Neural progenitor cell (in vitro differentiated cells): ENCODE measurements around the gene COL23A1. TPM values are rescaled to one million over a fixed set of nuclear protein-coding genes. Genes with fewer than 3 reads are reported as not detected.

Experiments used
- DNase-seq: peaks from one replicate; pipeline ENCODE4 v3.0.0-alpha.2; 2016; ENCODE audit warnings: low spot score
- H2AFZ ChIP-seq: fragments of 200-600 bp; sonication (generic); replicated peaks from 2 replicates; pipeline ENCODE4 v1.6.1; 2016; ENCODE audit warnings: antibody characterized with exemption
- H3F3A ChIP-seq: fragments of 200-600 bp; sonication (generic); 2 replicates; pipeline ENCODE4 v1.6.1; 2016; ENCODE audit warnings: antibody characterized with exemption, low read depth
- H3K27ac ChIP-seq: fragments of 200-600 bp; sonication (generic); 2 replicates; pipeline ENCODE4 v1.5.1; 2016; ENCODE audit warnings: mild to moderate bottlenecking
- H3K27me3 ChIP-seq: fragments of 200-600 bp; sonication (generic); 2 replicates; pipeline ENCODE4 v1.6.1; 2016; ENCODE audit warnings: mild to moderate bottlenecking, moderate library complexity
- H3K36me3 ChIP-seq: fragments of 200-600 bp; sonication (generic); 2 replicates; pipeline ENCODE4 v1.5.1; 2016
- H3K4me1 ChIP-seq: fragments of 200-600 bp; sonication (generic); 2 replicates; pipeline ENCODE4 v1.6.1; 2016; ENCODE audit warnings: mixed run types
- H3K4me2 ChIP-seq: fragments of 200-600 bp; sonication (generic); 2 replicates; pipeline ENCODE4 v1.6.1; 2016
- H3K4me3 ChIP-seq: fragments of 200-600 bp; sonication (generic); 2 replicates; pipeline ENCODE4 v1.5.1; 2016
- H3K79me2 ChIP-seq: fragments of 200-600 bp; sonication (generic); 2 replicates; pipeline ENCODE4 v1.6.1; 2016; ENCODE audit warnings: low read depth
- H3K9ac ChIP-seq: fragments of 200-600 bp; sonication (generic); 2 replicates; pipeline ENCODE4 v1.6.1; 2016
- H3K9me3 ChIP-seq: fragments of 200-600 bp; sonication (generic); 2 replicates; pipeline ENCODE4 v1.5.1; 2016; ENCODE audit warnings: low read depth
- H4K20me1 ChIP-seq: fragments of 200-600 bp; sonication (generic); 2 replicates; pipeline ENCODE4 v1.6.1; 2016; ENCODE audit warnings: low read depth
- H3K27ac Mint-ChIP-seq: 3 replicates; pipeline ENCODE4 v1.8.0; 2021; ENCODE audit warnings: mixed read lengths
- H3K27me3 Mint-ChIP-seq: 2 replicates; pipeline ENCODE4 v1.8.0; 2022; ENCODE audit warnings: low read depth, mild to moderate bottlenecking, inconsistent platforms, moderate library complexity, mixed read lengths; ENCODE audit not compliant: insufficient read depth
- H3K36me3 Mint-ChIP-seq: 3 replicates; pipeline ENCODE4 v1.8.0; 2021; ENCODE audit warnings: mixed read lengths
- H3K4me1 Mint-ChIP-seq: 3 replicates; pipeline ENCODE4 v1.8.0; 2021; ENCODE audit warnings: mixed read lengths
- H3K4me3 Mint-ChIP-seq: 3 replicates; pipeline ENCODE4 v1.8.0; 2021; ENCODE audit warnings: mild to moderate bottlenecking, moderate library complexity, mixed read lengths
- H3K9me3 Mint-ChIP-seq: 3 replicates; pipeline ENCODE4 v1.8.0; 2020; ENCODE audit warnings: mixed read lengths
- EZH2 ChIP-seq: fragments of 200-600 bp; sonication (generic); IDR thresholded peaks from 2 replicates; pipeline ENCODE4 v1.6.1; 2017; ENCODE audit warnings: antibody characterized with exemption, mild to moderate bottlenecking, moderate library complexity
- EZH2phosphoT487 ChIP-seq: fragments of 200-600 bp; sonication (generic); IDR thresholded peaks from 2 replicates; pipeline ENCODE4 v1.6.1; 2017; ENCODE audit warnings: antibody characterized with exemption
- total RNA-seq: library from RNA; depleted of rRNA; stranded (reverse); fragments of >200 nt; gene quantifications from 2 replicates; pipeline ENCODE4 v1.2.3, GENCODE V29; 2015; ENCODE audit warnings: low replicate concordance
- TF ChIP-seq, protein P1 (sequence below): fragments of 200-600 bp; sonication (generic); IDR thresholded peaks from 2 replicates; pipeline ENCODE4 v1.5.1; 2017; ENCODE audit warnings: antibody characterized with exemption, mild to moderate bottlenecking

The COL23A1 gene
- total RNA-seq, 1 donor from 2014 or later, result not detected

DNA sequence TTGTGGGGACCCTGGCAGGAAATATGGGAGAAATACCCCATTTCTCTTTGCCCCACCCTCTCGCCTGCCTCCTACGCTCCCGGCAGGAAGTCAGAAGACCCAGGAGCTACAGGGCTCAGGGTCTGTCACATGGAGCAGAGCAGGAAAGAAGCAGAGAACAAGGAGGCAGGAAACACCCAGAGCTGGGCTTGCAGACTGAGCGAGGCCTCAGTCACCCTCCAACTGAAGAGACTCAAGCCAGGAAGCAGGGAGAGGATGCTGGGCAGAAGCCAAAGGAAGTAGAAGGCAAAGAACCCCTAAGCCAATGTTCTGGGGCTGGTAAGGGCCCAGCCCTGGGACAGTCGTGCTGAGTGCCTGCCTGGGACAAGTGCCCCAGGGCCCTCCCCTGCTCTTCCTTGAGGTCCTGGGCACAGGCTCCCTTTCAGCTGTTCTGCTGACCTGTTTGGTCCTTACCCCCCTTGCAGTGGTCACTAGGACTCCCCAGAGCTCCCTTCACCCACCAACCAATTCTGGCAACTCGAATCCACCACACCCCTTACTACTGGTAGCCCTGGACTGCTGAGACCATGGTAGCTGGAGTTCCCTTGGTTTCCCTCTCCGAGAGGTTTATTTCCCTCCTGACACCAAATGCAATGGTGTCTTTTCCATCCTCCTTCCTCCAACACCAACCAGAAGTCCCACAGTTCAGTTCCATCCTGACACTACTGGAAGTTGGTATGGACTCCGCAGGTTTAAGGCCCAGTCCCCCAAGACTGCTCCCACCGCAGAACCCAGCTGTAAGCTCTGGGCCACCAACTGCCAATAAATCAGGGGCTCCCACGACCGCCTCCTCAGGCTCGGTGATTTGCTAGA lies 157.5 kb downstream of the COL23A1 start:
- H2AFZ ChIP-seq, result no peak overlapping the region

DNA sequence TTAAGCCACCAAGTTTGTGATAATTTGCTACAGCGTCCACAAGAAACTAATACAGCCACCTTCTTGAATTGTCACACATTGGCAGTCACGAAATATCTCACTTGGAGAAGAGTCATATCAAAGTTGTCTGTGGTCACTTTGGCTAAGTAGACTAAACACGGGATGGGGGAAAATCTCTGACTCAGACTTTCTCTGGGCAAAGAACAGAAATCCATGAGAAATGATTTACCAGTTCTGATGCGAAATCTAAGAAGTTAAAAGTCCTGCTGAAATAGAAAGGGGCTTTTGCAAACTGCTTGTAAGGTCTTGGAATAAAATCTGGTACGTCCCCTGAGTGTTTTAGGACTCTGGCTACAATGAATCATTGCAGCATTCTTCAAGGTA lies 158.4 kb downstream of the COL23A1 start:
- Histone ChIP-seq H3K4me1 (peaks cover 26% of the 10 kb centered on the region), H2AFZ (no peak overlapping the region), H3K79me2 (no peaks in the 10 kb centered on the region), H3K27ac (no peak overlapping the region), H4K20me1 (no peaks in the 10 kb centered on the region), H3K4me3 (no peak overlapping the region), H3F3A (no peaks in the 10 kb centered on the region), H3K4me2 (no peak overlapping the region), H3K9me3 (no peaks in the 10 kb centered on the region), H3K27me3 (no peaks in the 10 kb centered on the region), H3K36me3 (no peaks in the 10 kb centered on the region), H3K9ac (no peak overlapping the region)
- Mint-ChIP-seq H3K27me3 (no peaks in the 10 kb centered on the region), H3K4me3 (no peak overlapping the region), H3K9me3 (peaks cover 8% of the 10 kb centered on the region), H3K36me3 (peaks cover 5% of the 10 kb centered on the region), H3K4me1 (peaks cover 75% of the 10 kb centered on the region), H3K27ac (peak overlapping the region; percentile 11)
- TF ChIP-seq EZH2, result no peak
- no peak for TF ChIP-seq EZH2phosphoT487
- TF ChIP-seq, protein P1, sequence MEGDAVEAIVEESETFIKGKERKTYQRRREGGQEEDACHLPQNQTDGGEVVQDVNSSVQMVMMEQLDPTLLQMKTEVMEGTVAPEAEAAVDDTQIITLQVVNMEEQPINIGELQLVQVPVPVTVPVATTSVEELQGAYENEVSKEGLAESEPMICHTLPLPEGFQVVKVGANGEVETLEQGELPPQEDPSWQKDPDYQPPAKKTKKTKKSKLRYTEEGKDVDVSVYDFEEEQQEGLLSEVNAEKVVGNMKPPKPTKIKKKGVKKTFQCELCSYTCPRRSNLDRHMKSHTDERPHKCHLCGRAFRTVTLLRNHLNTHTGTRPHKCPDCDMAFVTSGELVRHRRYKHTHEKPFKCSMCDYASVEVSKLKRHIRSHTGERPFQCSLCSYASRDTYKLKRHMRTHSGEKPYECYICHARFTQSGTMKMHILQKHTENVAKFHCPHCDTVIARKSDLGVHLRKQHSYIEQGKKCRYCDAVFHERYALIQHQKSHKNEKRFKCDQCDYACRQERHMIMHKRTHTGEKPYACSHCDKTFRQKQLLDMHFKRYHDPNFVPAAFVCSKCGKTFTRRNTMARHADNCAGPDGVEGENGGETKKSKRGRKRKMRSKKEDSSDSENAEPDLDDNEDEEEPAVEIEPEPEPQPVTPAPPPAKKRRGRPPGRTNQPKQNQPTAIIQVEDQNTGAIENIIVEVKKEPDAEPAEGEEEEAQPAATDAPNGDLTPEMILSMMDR, result no peak
- no peak for DNase-seq

More for the DNA sequence above, 157.5 kb downstream of the COL23A1 start:
- Mint-ChIP-seq H3K36me3 (peaks cover 5% of the 10 kb centered on the region), H3K27me3 (no peaks in the 10 kb centered on the region), H3K4me1 (peaks cover 72% of the 10 kb centered on the region), H3K9me3 (peaks cover 8% of the 10 kb centered on the region), H3K27ac (no peak overlapping the region), H3K4me3 (no peak overlapping the region)
- H3K4me3 ChIP-seq, result no peak overlapping the region
- no peaks in the 10 kb centered on the region for H3K79me2 ChIP-seq
- no peak overlapping the region for H3K4me2 ChIP-seq
- no peak overlapping the region for H3K27ac ChIP-seq
- H4K20me1 ChIP-seq, result no peaks in the 10 kb centered on the region
- no peaks in the 10 kb centered on the region for H3K36me3 ChIP-seq
- no peak for DNase-seq
- H3K4me1 ChIP-seq, result peaks cover 26% of the 10 kb centered on the region
- H3K27me3 ChIP-seq, result no peaks in the 10 kb centered on the region
- no peaks in the 10 kb centered on the region for H3F3A ChIP-seq
- no peaks in the 10 kb centered on the region for H3K9me3 ChIP-seq
- TF ChIP-seq EZH2phosphoT487, result no peak
- TF ChIP-seq, protein P1, result no peak
- no peak for TF ChIP-seq EZH2
- no peak overlapping the region for H3K9ac ChIP-seq

DNA sequence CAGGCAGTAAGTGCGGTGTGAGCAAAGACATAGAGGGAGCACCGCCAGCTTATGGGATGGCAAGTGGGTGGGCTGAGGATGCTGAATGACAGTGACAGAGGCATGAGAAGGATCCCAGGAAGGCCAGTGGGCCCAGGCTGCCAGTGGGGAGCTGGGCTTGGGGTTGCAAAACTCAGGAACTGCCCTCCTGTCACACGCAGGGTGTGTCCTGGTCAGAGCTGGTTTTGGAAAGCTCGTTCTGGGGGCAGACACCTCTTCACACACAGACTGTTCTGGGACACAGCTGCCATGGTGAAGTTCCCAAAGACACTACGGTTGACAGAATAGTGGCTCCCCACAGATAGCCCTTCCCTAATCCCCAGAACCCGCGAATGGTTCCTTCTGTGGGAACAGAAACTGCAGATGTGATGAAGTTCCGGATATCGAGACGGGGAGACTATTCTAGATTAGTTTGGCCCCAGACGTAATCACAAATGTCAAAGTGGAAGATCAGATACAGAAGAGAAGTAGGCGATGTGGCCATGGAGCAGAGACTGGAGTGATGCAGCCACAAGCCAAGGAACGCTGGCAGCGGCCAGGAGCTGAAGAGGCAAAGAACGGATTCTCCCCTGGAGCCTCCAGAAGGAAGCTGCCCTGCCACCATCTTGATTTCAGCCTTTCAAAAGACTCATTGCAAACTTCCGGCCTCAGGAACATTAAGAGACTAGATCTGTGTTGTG lies 159.0 kb downstream of the COL23A1 start:
- peaks cover 76% of the 10 kb centered on the region for H3K4me1 Mint-ChIP-seq
- Histone ChIP-seq H2AFZ (no peak overlapping the region), H3K79me2 (no peaks in the 10 kb centered on the region), H3K9ac (no peak overlapping the region), H3K4me1 (peaks cover 26% of the 10 kb centered on the region), H4K20me1 (no peaks in the 10 kb centered on the region), H3K4me2 (no peak overlapping the region), H3K9me3 (no peaks in the 10 kb centered on the region), H3F3A (no peaks in the 10 kb centered on the region), H3K36me3 (no peaks in the 10 kb centered on the region), H3K27ac (no peak overlapping the region), H3K27me3 (no peaks in the 10 kb centered on the region), H3K4me3 (no peak overlapping the region)
- H3K27me3 Mint-ChIP-seq, result no peaks in the 10 kb centered on the region
- peaks cover 8% of the 10 kb centered on the region for H3K9me3 Mint-ChIP-seq
- H3K27ac Mint-ChIP-seq, result peak overlapping the region; percentile 11
- peaks cover 5% of the 10 kb centered on the region for H3K36me3 Mint-ChIP-seq
- no peak overlapping the region for H3K4me3 Mint-ChIP-seq
- no peak for DNase-seq
- TF ChIP-seq EZH2phosphoT487 (no peak), EZH2 (no peak)
- TF ChIP-seq, protein P1, result no peak
